Left ventricle myocardium inferior (tissue), 1 donor: Measurements from ENCODE around the gene C16orf78. TPM values are rescaled to one million over a fixed set of nuclear protein-coding genes. Genes with fewer than 3 reads are reported as not detected.

Source experiments
- DNase-seq: peaks from one replicate; pipeline ENCODE4 v3.0.0-alpha.2; 2020
- H3K27ac ChIP-seq: fragments of 200-600 bp; replicated peaks from 2 replicates; pipeline ENCODE4 v1.8.0; 2021
- H3K27me3 ChIP-seq: fragments of 200-600 bp; 2 replicates; pipeline ENCODE4 v1.8.0; 2021; ENCODE audit warnings: low read depth
- H3K36me3 ChIP-seq: fragments of 200-600 bp; 2 replicates; pipeline ENCODE4 v1.8.0; 2021
- H3K4me1 ChIP-seq: fragments of 200-600 bp; 2 replicates; pipeline ENCODE4 v1.8.0; 2021
- H3K4me3 ChIP-seq: fragments of 200-600 bp; 2 replicates; pipeline ENCODE4 v1.8.0; 2021; ENCODE audit warnings: mild to moderate bottlenecking, moderate library complexity
- H3K9me3 ChIP-seq: fragments of 200-600 bp; replicated peaks from 2 replicates; pipeline ENCODE4 v1.8.0; 2021
- intact Hi-C: fragments of 100-400 bp; cut with micrococcal nuclease; formaldehyde crosslinking; loops from one replicate; pipeline ENCODE4 v1.11.0; 2022
- total RNA-seq: library from RNA; stranded (reverse); fragmentation: NEBNext Ultra II Directional; extraction: Animal tissue kit (Norgen Biotek cat#: 25700); gene quantifications from one replicate; pipeline ENCODE4 v1.2.1, GENCODE V29; 2021
- TF ChIP-seq, protein P1 (sequence below): fragments of 200-600 bp; IDR thresholded peaks from 2 replicates; pipeline ENCODE4 v1.8.0; 2021; ENCODE audit warnings: antibody characterized with exemption, mild to moderate bottlenecking, borderline replicate concordance
- donor health status: DM: no; HTN: yes; CAD: no; lungs with severe emphysema.

The C16orf78 gene
- total RNA-seq, 1 donor from 2014 or later, result not detected

- peaks cover 5% of the 10 kb centered on the region for H3K4me1 ChIP-seq
- H3K27ac ChIP-seq, result no peak overlapping the region
- no peak for DNase-seq
- peaks cover 23% of the 10 kb centered on the region for H3K27me3 ChIP-seq
- H3K36me3 ChIP-seq, result no peaks in the 10 kb centered on the region
- H3K9me3 ChIP-seq, result peaks cover 8% of the 10 kb centered on the region
- H3K4me3 ChIP-seq, result no peak overlapping the region
- intact Hi-C loops, result loop anchor here (5.0 kb wide), 1 partner anchor 522 kb away; no protein-coding TSS in a partner anchor
- TF ChIP-seq, protein P1, sequence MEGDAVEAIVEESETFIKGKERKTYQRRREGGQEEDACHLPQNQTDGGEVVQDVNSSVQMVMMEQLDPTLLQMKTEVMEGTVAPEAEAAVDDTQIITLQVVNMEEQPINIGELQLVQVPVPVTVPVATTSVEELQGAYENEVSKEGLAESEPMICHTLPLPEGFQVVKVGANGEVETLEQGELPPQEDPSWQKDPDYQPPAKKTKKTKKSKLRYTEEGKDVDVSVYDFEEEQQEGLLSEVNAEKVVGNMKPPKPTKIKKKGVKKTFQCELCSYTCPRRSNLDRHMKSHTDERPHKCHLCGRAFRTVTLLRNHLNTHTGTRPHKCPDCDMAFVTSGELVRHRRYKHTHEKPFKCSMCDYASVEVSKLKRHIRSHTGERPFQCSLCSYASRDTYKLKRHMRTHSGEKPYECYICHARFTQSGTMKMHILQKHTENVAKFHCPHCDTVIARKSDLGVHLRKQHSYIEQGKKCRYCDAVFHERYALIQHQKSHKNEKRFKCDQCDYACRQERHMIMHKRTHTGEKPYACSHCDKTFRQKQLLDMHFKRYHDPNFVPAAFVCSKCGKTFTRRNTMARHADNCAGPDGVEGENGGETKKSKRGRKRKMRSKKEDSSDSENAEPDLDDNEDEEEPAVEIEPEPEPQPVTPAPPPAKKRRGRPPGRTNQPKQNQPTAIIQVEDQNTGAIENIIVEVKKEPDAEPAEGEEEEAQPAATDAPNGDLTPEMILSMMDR, result no peak
Measured at GRCh38 chr16:49405530-49405929, 31.9 kb downstream of the C16orf78 start.

DNA sequence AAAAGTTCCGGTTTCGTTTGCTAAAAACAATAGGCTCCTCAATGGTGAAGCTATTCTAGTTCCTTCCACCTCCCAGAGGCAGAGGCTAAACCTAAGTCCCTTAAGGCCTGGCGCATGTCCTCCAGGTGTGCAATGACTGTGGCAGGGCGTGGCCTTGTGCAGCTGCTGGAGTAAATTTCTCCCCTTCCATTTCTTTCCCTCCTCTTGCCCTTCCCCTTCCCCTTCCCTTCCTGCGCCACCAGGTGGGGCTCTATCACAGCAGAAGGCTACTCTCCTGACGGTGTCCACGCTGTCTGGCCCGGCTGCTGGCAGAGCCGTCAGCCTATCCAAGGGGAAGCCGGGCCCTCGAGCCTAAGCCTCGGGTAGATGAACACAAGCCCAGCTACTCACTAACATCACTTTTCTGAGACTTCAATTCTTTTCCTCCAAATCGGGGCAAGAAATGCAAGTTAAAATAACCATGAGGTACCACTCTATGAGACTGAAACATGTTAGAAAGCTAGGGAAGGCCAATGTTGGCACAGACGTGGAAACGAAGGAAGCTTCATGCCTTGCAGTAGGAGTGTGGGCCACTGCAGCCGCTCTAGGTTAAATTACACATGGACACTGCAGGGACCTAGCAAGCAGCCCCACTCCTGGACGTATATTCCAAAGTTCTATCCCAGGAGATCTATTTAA, 34.4 kb downstream of the C16orf78 start:
- Histone ChIP-seq H3K27me3 (peaks cover 23% of the 10 kb centered on the region), H3K4me1 (peaks cover 5% of the 10 kb centered on the region), H3K36me3 (no peaks in the 10 kb centered on the region), H3K9me3 (peaks cover 6% of the 10 kb centered on the region), H3K27ac (no peak overlapping the region), H3K4me3 (no peak overlapping the region)
- intact Hi-C loops, result loop anchor here (5.0 kb wide), 1 partner anchor 519 kb away; no protein-coding TSS in a partner anchor
- TF ChIP-seq, protein P1, result peak; percentile 93
- DNase-seq, result peak; percentile 85

- TF ChIP-seq, protein P1, result no peak
- intact Hi-C loops, result loop anchor here (5.0 kb wide), 1 partner anchor 518 kb away; no protein-coding TSS in a partner anchor
- no peaks in the 10 kb centered on the region for H3K36me3 ChIP-seq
- peaks cover 15% of the 10 kb centered on the region for H3K27me3 ChIP-seq
- no peak overlapping the region for H3K4me3 ChIP-seq
- no peak overlapping the region for H3K27ac ChIP-seq
- no peaks in the 10 kb centered on the region for H3K9me3 ChIP-seq
- no peak for DNase-seq
- peaks cover 5% of the 10 kb centered on the region for H3K4me1 ChIP-seq
Measured at GRCh38 chr16:49409121-49409520, 35.5 kb downstream of the C16orf78 start.

DNA sequence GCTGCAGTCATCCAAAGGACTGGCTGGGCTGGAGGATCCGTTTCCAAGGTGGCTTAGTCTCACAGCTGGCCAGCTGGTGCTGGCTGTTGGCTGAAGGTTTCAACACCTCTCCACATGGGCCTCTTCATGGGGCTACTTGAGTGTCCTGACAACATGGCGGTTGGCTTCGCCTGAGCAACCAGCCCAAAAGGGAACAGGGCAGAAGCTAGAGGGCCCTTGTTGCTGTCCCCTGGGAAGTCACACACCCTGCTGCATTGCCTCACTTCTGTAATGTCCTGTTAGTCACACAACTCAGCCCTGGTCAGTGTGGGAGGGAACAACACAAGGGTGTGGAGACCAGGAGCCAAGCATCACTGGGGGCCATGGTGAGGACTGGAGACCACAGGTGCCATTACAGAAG, 36.6 kb downstream of the C16orf78 start:
- no peak overlapping the region for H3K27ac ChIP-seq
- peaks cover 4% of the 10 kb centered on the region for H3K27me3 ChIP-seq
- TF ChIP-seq, protein P1, result no peak
- no peak for DNase-seq
- no peak overlapping the region for H3K4me3 ChIP-seq
- peaks cover 5% of the 10 kb centered on the region for H3K4me1 ChIP-seq
- no peaks in the 10 kb centered on the region for H3K9me3 ChIP-seq
- no peaks in the 10 kb centered on the region for H3K36me3 ChIP-seq
- intact Hi-C loops, result no loop called here

DNA sequence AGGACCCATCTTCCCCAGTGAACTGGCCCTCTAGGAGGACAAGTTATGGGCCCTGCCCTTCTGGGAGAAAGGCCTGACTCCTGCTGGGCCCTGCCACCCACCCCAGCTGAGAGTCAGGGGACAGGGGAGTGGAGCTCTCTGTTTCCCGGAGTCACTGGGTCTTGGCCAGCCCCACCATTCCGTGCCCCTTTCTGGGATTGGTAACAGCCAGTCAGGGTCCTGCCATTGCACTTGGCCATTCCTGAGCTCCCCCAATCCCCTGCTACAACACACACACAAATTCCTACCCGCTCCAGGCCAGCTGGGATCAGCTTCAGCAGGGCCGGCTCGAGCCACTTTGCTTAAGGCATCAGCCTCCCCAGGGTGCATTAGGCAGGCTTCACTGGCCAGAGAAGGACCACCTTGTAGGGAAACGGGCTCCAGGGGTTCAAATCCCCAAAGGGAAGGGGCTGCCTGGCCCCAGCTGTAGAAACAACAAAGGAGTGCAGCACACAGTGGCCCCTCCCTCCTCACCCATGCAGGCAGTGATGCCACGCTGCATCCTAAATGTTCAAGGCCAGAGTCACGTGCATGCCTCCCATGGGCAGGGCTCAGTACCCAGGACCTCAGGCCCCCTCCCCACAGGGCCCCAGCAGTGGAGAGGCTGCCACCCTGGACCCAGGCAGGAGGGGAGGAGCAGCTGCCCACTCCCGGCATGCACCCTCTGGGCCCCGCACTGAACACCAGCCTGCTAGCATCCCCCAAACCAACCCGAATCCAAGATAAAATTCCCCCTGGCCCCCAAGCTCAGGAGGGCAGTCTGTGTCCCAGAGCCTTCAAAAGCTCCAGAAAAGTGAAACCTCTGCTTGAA, 37.7 kb downstream of the C16orf78 start:
- DNase-seq, result no peak
- H3K4me3 ChIP-seq, result no peak overlapping the region
- peaks cover 4% of the 10 kb centered on the region for H3K27me3 ChIP-seq
- peaks cover 5% of the 10 kb centered on the region for H3K4me1 ChIP-seq
- no peaks in the 10 kb centered on the region for H3K36me3 ChIP-seq
- intact Hi-C loops, result no loop called here
- TF ChIP-seq, protein P1, result no peak
- no peak overlapping the region for H3K27ac ChIP-seq
- H3K9me3 ChIP-seq, result no peaks in the 10 kb centered on the region
